Measurements from ENCODE around the gene SPEM3. TPM values are rescaled to one million over a fixed set of nuclear protein-coding genes. Genes with fewer than 3 reads are reported as not detected.

SPEM3 gene
- total and polyA plus RNA-seq, 10 of the 15 experiments (the other 5 are each of a cell fraction or from before 2014, with no cell fraction given): not detected

- TF ChIP-seq ZBTB11 (CRISPR knock-in tag; IDR thresholded peaks at IDR 0.05) (no peak), MEF2B (IDR thresholded peaks at IDR 0.05; ENCODE audit: partially characterized antibody, poor library complexity, severe bottlenecking) (no peak), ATF3 (IDR thresholded peaks at IDR 0.05; ENCODE audit: borderline replicate concordance, extremely low read depth, low read depth, low read length) (no peak), RB1 (IDR thresholded peaks at IDR 0.05; ENCODE audit: borderline replicate concordance) (no peak), EP300 (IDR thresholded peaks at IDR 0.05; ENCODE audit: borderline replicate concordance in 1 of 2, control insufficient read depth in 1 of 2, low read depth in 2 of 2, low read length in 2 of 2) (no peak), SMARCA5 (IDR thresholded peaks at IDR 0.05) (peak; percentile 68), NFIC (IDR thresholded peaks at IDR 0.05; ENCODE audit: low read depth, low read length) (no peak), RAD51 (IDR thresholded peaks at IDR 0.05) (no peak), SUPT20H (IDR thresholded peaks at IDR 0.05; ENCODE audit: borderline replicate concordance, control insufficient read depth, low read depth, low read length) (no peak), BCL11A (IDR thresholded peaks at IDR 0.05; ENCODE audit: low read depth, low read length) (no peak), KLF5 (IDR thresholded peaks at IDR 0.05; ENCODE audit: partially characterized antibody) (no peak), E4F1 (IDR thresholded peaks at IDR 0.05; ENCODE audit: borderline replicate concordance, partially characterized antibody) (no peak)
These were observed 50.8 kb downstream of the SPEM3 start, which contains the start of gene ZBTB4 (continued) for GRCh38 chr17:7479213-7480088.

Measured in GM12878 (cell line).